IMR-90 (cell line): ENCODE measurements around the gene LRRC56. TPM values are rescaled to one million over a fixed set of nuclear protein-coding genes. Genes with fewer than 3 reads are reported as not detected.

Experiments
- ATAC-seq: fragments of 200-7000 bp; cut with Tn5 transposase; 2 replicates; pipeline ENCODE4 v1.9.1; 2020; ENCODE audit warnings: low read depth, mild to moderate bottlenecking, moderate library complexity
- BruUV-seq: library from RNA; stranded (reverse); fragments of 400-500 nt; replicated peaks from 2 replicates; lab custom pipeline; 2021; lab: Mats Ljungman, UMichigan
- CTCF ChIA-PET: fragments of 300-600 bp; formaldehyde crosslinking; extraction: SDS; loops from one replicate; lab custom pipeline; 2021; ENCODE audit warnings: antibody characterized with exemption; lab: Yijun Ruan, JAX
- POLR2A ChIA-PET: fragments of 300-600 bp; sonication (Branson Sonifier 250); formaldehyde crosslinking; loops from one replicate; lab custom pipeline; 2022; ENCODE audit warnings: antibody characterized with exemption; ENCODE audit not compliant: unreplicated experiment; lab: Charles Lee
- DNase-seq: peaks from one replicate; pipeline ENCODE4 v3.0.0; 2013
- H2AFZ ChIP-seq: replicated peaks from 2 replicates; pipeline ENCODE3; 2013; ENCODE audit warnings: low read length, mild to moderate bottlenecking; ENCODE audit not compliant: poor library complexity
- H2AK5ac ChIP-seq: 2 replicates; pipeline ENCODE4 v1.6.1; 2013; ENCODE audit warnings: low read depth, low read length, inconsistent platforms
- H2AK9ac ChIP-seq: replicated peaks from 2 replicates; pipeline ENCODE3; 2013; ENCODE audit warnings: mild to moderate bottlenecking, low read depth, low read length, moderate library complexity; ENCODE audit not compliant: poor library complexity
- H2BK120ac ChIP-seq: 2 replicates; pipeline ENCODE4 v1.6.1; 2013; ENCODE audit warnings: low read depth, low read length, inconsistent platforms
- H2BK15ac ChIP-seq: 3 replicates; pipeline ENCODE4 v1.6.1; 2013; ENCODE audit warnings: low read depth, low read length, inconsistent platforms
- H2BK20ac ChIP-seq: 2 replicates; pipeline ENCODE4 v1.6.1; 2013; ENCODE audit warnings: low read depth, mild to moderate bottlenecking, inconsistent platforms, low read length, moderate library complexity
- H2BK5ac ChIP-seq: 2 replicates; pipeline ENCODE4 v1.6.1; 2013; ENCODE audit warnings: mild to moderate bottlenecking, low read depth, low read length, inconsistent platforms; ENCODE audit not compliant: poor library complexity, severe bottlenecking
- H3K14ac ChIP-seq: replicated peaks from 2 replicates; pipeline ENCODE4 v1.6.1; 2013; ENCODE audit warnings: low read depth, low read length, inconsistent platforms
- H3K18ac ChIP-seq: 2 replicates; pipeline ENCODE4 v1.6.1; 2013; ENCODE audit warnings: low read depth, low read length, control low read depth
- H3K23ac ChIP-seq: 2 replicates; pipeline ENCODE4 v1.6.1; 2013; ENCODE audit warnings: low read depth, low read length, inconsistent platforms
- H3K27ac ChIP-seq: 2 replicates; pipeline ENCODE4 v1.5.1; 2013; ENCODE audit warnings: mild to moderate bottlenecking, control low read depth, low read length; ENCODE audit not compliant: insufficient read depth
- H3K27me3 ChIP-seq: 2 replicates; pipeline ENCODE4 v1.6.1; 2013; ENCODE audit warnings: low read length; ENCODE audit not compliant: control insufficient read depth, insufficient read depth
- H3K36me3 ChIP-seq: 2 replicates; pipeline ENCODE4 v1.6.1; 2013; ENCODE audit warnings: low read length, mixed read lengths; ENCODE audit not compliant: control insufficient read depth, insufficient read depth
- H3K4ac ChIP-seq: 2 replicates; pipeline ENCODE4 v1.6.1; 2013; ENCODE audit warnings: low read depth, low read length, inconsistent platforms
- H3K4me1 ChIP-seq: 2 replicates; pipeline ENCODE4 v1.6.1; 2013; ENCODE audit warnings: low read length, mixed read lengths; ENCODE audit not compliant: control insufficient read depth, insufficient read depth
- H3K4me2 ChIP-seq: 2 replicates; pipeline ENCODE4 v1.6.1; 2013; ENCODE audit warnings: low read depth, mild to moderate bottlenecking, control low read depth, low read length, moderate library complexity
- H3K4me3 ChIP-seq: 2 replicates; pipeline ENCODE4 v1.5.1; 2013; ENCODE audit warnings: low read depth, mild to moderate bottlenecking, control low read depth, low read length, moderate library complexity; ENCODE audit not compliant: insufficient read depth
- H3K56ac ChIP-seq: 2 replicates; pipeline ENCODE4 v1.6.1; 2013; ENCODE audit warnings: low read length, inconsistent platforms; ENCODE audit not compliant: insufficient read depth; ENCODE audit errors: extremely low read depth
- H3K79me1 ChIP-seq, 2 experiments: 2 replicates each; pipeline ENCODE4 v1.6.1; 2013; ENCODE audit warnings: low read length in 2 of 2, inconsistent platforms in 1 of 2, low read depth in 1 of 2
- H3K9ac ChIP-seq: 2 replicates; pipeline ENCODE4 v1.6.1; 2013; ENCODE audit warnings: low read depth, low read length, control low read depth
- H3K9me1 ChIP-seq: 2 replicates; pipeline ENCODE4 v1.6.1; 2013; ENCODE audit warnings: low read length, inconsistent platforms; ENCODE audit not compliant: insufficient read depth
- H3K9me3 ChIP-seq: 2 replicates; pipeline ENCODE4 v1.6.1; 2013; ENCODE audit warnings: low read length; ENCODE audit not compliant: control insufficient read depth, insufficient read depth
- H4K20me1 ChIP-seq: 2 replicates; pipeline ENCODE4 v1.6.1; 2013; ENCODE audit warnings: low read length, inconsistent platforms; ENCODE audit not compliant: insufficient read depth
- H4K5ac ChIP-seq: 2 replicates; pipeline ENCODE4 v1.6.1; 2013; ENCODE audit warnings: mild to moderate bottlenecking, low read depth, low read length, control low read depth
- H4K8ac ChIP-seq, 2 experiments: 2 replicates each; pipeline ENCODE4 v1.6.1; 2013; ENCODE audit warnings: low read depth in 2 of 2, low read length in 2 of 2, control low read depth in 1 of 2, inconsistent platforms in 1 of 2
- H4K91ac ChIP-seq: 2 replicates; pipeline ENCODE4 v1.6.1; 2013; ENCODE audit warnings: low read depth, low read length, inconsistent platforms; ENCODE audit not compliant: insufficient read depth
- CHD1 ChIP-seq: IDR thresholded peaks from 2 replicates; pipeline ENCODE4 v1.6.1; 2012; ENCODE audit warnings: low read depth, low read length, improper control_type of control experiment
- CTCF ChIP-seq: conservative IDR thresholded peaks from 2 replicates; pipeline ENCODE4 v1.5.1; 2012; ENCODE audit warnings: mild to moderate bottlenecking, low read depth, low read length, improper control_type of control experiment
- FOS ChIP-seq: fragments of 150-350 bp; IDR thresholded peaks from 2 replicates; pipeline ENCODE4 v1.6.1; 2016; ENCODE audit warnings: low read depth, low read length
- MAZ ChIP-seq: IDR thresholded peaks from 2 replicates; pipeline ENCODE4 v1.6.1; 2012; ENCODE audit warnings: low read depth, mild to moderate bottlenecking, low read length, improper control_type of control experiment, moderate library complexity, borderline replicate concordance
- MXI1 ChIP-seq: IDR thresholded peaks from 2 replicates; pipeline ENCODE4 v1.6.1; 2012; ENCODE audit warnings: low read depth, mild to moderate bottlenecking, low read length, moderate library complexity, borderline replicate concordance
- NFE2L2 ChIP-seq: fragments of 150-350 bp; IDR thresholded peaks from 2 replicates; pipeline ENCODE4 v1.6.1; 2016; ENCODE audit warnings: low read depth, mild to moderate bottlenecking, low read length
- RAD21 ChIP-seq: IDR thresholded peaks from 2 replicates; pipeline ENCODE4 v1.6.1; 2012; ENCODE audit warnings: low read length, improper control_type of control experiment
- SMC3 ChIP-seq: fragments of 150-350 bp; IDR thresholded peaks from 2 replicates; pipeline ENCODE4 v1.6.1; 2016; ENCODE audit warnings: low read depth, mild to moderate bottlenecking, antibody characterized with exemption, low read length, moderate library complexity
- WGBS, 2 experiments: methylation state at CpG; one replicate each; pipeline versions ENCODE4 v1.1.5 to v1.1.7; 2013; ENCODE audit warnings: missing lambda C conversion rate in 2 of 2; ENCODE audit not compliant: insufficient read length in 1 of 2; ENCODE audit errors: extremely low coverage in 2 of 2; 5-methylcytosine and 5-hydroxymethylcytosine counted together
- dilution Hi-C: fragments of 300-500 bp; cut with HindIII; formaldehyde crosslinking; loops from one replicate; pipeline ENCODE4 v1.14.3; 2018; ENCODE audit warnings: low sequenced_read_pairs; ENCODE audit not compliant: unreplicated experiment
- in situ Hi-C: fragments of 300-500 bp; cut with MboI; formaldehyde crosslinking; loops from 3 replicates; pipeline ENCODE4 v1.14.3; 2019; ENCODE audit warnings: low sequenced_read_pairs, inconsistent platforms, mixed read lengths
- intact Hi-C: fragments of 100-400 bp; cut with micrococcal nuclease; formaldehyde crosslinking; loops from 2 replicates; pipeline ENCODE4 v1.10.0; 2022
- polyA plus RNA-seq, 3 experiments: library from polyadenylated mRNA; depleted of rRNA; stranded (reverse); fragments of >200 nt; gene quantifications; 2 replicates each; pipeline ENCODE4 v1.2.3, GENCODE V29; 2012; ENCODE audit warnings: low replicate concordance in 1 of 3
- total RNA-seq: library from RNA; depleted of rRNA; stranded (reverse); fragments of >200 nt; gene quantifications from 2 replicates; pipeline ENCODE4 v1.2.3, GENCODE V29; 2012

LRRC56 gene
- total and polyA plus RNA-seq, 2 of the 4 experiments (the other 2 are of a cell fraction) = 0.36 to 1.3 TPM

GRCh38 chr11:545171-545570 lies 7.8 kb downstream of the LRRC56 start:
- peaks cover 1% of the 10 kb centered on the region; the same call in 1 of the 2 replicates for H3K36me3 ChIP-seq
- H3K18ac ChIP-seq = no peak overlapping the region
- BruUV-seq = no TSS peak
- H3K9me3 ChIP-seq = no peaks in the 10 kb centered on the region
- no peak overlapping the region for H3K4ac ChIP-seq
- H3K9ac ChIP-seq = no peak overlapping the region
- H2BK120ac ChIP-seq = no peak overlapping the region
- no peaks in the 10 kb centered on the region for H3K79me1 ChIP-seq
- no peak overlapping the region for H4K8ac ChIP-seq
- no peak for DNase-seq
- H3K14ac ChIP-seq = no peak overlapping the region
- H3K27ac ChIP-seq = no peak overlapping the region
- no peaks in the 10 kb centered on the region for H4K20me1 ChIP-seq
- H2BK15ac ChIP-seq = no peak overlapping the region
- H2BK5ac ChIP-seq = no peak overlapping the region
- H3K4me1 ChIP-seq = no peaks in the 10 kb centered on the region
- no peak overlapping the region for H3K4me2 ChIP-seq
- no peak for ATAC-seq
- H2AK5ac ChIP-seq = no peak overlapping the region
- ChIA-PET POLR2A (no interaction called here), CTCF (no interaction called here)
- no peak overlapping the region for H2AK9ac ChIP-seq
- no peak overlapping the region for H3K4me3 ChIP-seq
- H3K27me3 ChIP-seq = no peaks in the 10 kb centered on the region
- no peak overlapping the region for H2BK20ac ChIP-seq
- H4K91ac ChIP-seq = no peak overlapping the region
- 86% methylated on average over 11 of the region's 11 CpGs; no CpG with 5 or more reads in 1 of the 2 experiments for WGBS, 2 experiments
- no peak overlapping the region for H2AFZ ChIP-seq
- TF ChIP-seq MXI1 = no peak
- no peak for TF ChIP-seq SMC3
- TF ChIP-seq CHD1 = no peak
- no peak for TF ChIP-seq NFE2L2
- no peak for TF ChIP-seq MAZ
- no peak for TF ChIP-seq FOS
- TF ChIP-seq CTCF = no peak
- TF ChIP-seq RAD21 = no peak
- no peak overlapping the region for H4K5ac ChIP-seq
- H3K9me1 ChIP-seq = no peaks in the 10 kb centered on the region
- intact Hi-C loops = no loop called here
- dilution Hi-C loops = no loop called here
- H3K23ac ChIP-seq = no peak overlapping the region
- H3K56ac ChIP-seq = no peak overlapping the region
- in situ Hi-C loops = no loop called here
